Endothelial cell of umbilical vein (primary cell): ENCODE data around the gene CNGA4. TPM values are rescaled to one million over a fixed set of nuclear protein-coding genes. Genes with fewer than 3 reads are reported as not detected.

ENCODE experiments used
- BruUV-seq: library from RNA; stranded (reverse); fragments of 400-500 nt; replicated peaks from 2 replicates; lab custom pipeline; 2021; lab: Mats Ljungman, UMichigan
- CTCF ChIA-PET: fragments of 300-600, 350-600 bp; sonication (Branson Sonifier 250); formaldehyde crosslinking; loops from one replicate; lab custom pipeline; 2021; ENCODE audit warnings: antibody characterized with exemption, inconsistent platforms; lab: Charles Lee
- POLR2A ChIA-PET: fragments of 300-600, 350-600 bp; sonication (Branson Sonifier 250); formaldehyde crosslinking; loops from one replicate; lab custom pipeline; 2021; ENCODE audit warnings: antibody characterized with exemption, inconsistent platforms; lab: Charles Lee
- DNase-seq: peaks from one replicate; pipeline ENCODE4 v3.0.0-alpha.2; 2011; ENCODE audit warnings: low read depth, low spot score
- FAIRE-seq: peaks from 2 replicates; lab custom pipeline; 2011; peaks lifted over from hg19 to GRCh38; lab: Jason Lieb, UNC
- H2AFZ ChIP-seq: 2 replicates; pipeline ENCODE4 v1.6.0; 2012; ENCODE audit warnings: low read depth, low read length, control low read depth, inconsistent platforms
- H3K27ac ChIP-seq: 2 replicates; pipeline ENCODE4 v1.5.1; 2011; ENCODE audit warnings: low read depth, mild to moderate bottlenecking, control low read depth, low read length, moderate library complexity; ENCODE audit not compliant: insufficient read depth
- H3K27me3 ChIP-seq, 2 experiments: 2 replicates each; pipeline versions ENCODE4 v1.6.0 to v1.6.1; 2011; ENCODE audit warnings: low read length in 2 of 2, mixed read lengths in 1 of 2; ENCODE audit not compliant: control insufficient read depth in 2 of 2, insufficient read depth in 2 of 2
- H3K36me3 ChIP-seq, 2 experiments: 2 replicates in 1 of 2; 3 replicates in 1 of 2; pipeline ENCODE4 v1.5.1; 2011; ENCODE audit warnings: low read length in 2 of 2, mild to moderate bottlenecking in 1 of 2, moderate library complexity in 1 of 2; ENCODE audit not compliant: control insufficient read depth in 2 of 2, insufficient read depth in 2 of 2; ENCODE audit errors: extremely low read depth in 1 of 2
- H3K4me1 ChIP-seq: 3 replicates; pipeline ENCODE4 v1.5.1; 2011; ENCODE audit warnings: mild to moderate bottlenecking, low read length; ENCODE audit not compliant: control insufficient read depth, insufficient read depth; ENCODE audit errors: extremely low read depth
- H3K4me2 ChIP-seq: 2 replicates; pipeline ENCODE4 v1.6.1; 2011; ENCODE audit warnings: low read length, control low read depth, mixed read lengths; ENCODE audit not compliant: insufficient read depth
- H3K4me3 ChIP-seq, 3 experiments: fragments of 200-600 bp in 1 of 3; sonication (generic), shearing (Covaris generic) in 1 of 3; replicated peaks in 1 of 3; 2 replicates each; pipeline ENCODE4 v1.5.1; 2011 to 2016; ENCODE audit warnings: control low read depth in 3 of 3, low read length in 3 of 3, mild to moderate bottlenecking in 2 of 3, inconsistent platforms in 1 of 3, low read depth in 1 of 3, moderate library complexity in 1 of 3; ENCODE audit not compliant: insufficient read depth in 1 of 3
- H3K79me2 ChIP-seq: 2 replicates; pipeline ENCODE4 v1.6.0; 2012; ENCODE audit warnings: low read length, inconsistent platforms; ENCODE audit not compliant: control insufficient read depth, insufficient read depth
- H3K9ac ChIP-seq: replicated peaks from 2 replicates; pipeline ENCODE3; 2011; ENCODE audit warnings: low read length, control low read depth; ENCODE audit not compliant: insufficient read depth; ENCODE audit errors: extremely low read depth
- H3K9me1 ChIP-seq: replicated peaks from 3 replicates; pipeline ENCODE4 v1.6.0; 2011; ENCODE audit warnings: mild to moderate bottlenecking, low read length; ENCODE audit not compliant: control insufficient read depth, insufficient read depth; ENCODE audit errors: extremely low read depth
- H3K9me3 ChIP-seq: replicated peaks from 2 replicates; pipeline ENCODE4 v1.5.1; 2012; ENCODE audit warnings: low read length, inconsistent platforms; ENCODE audit not compliant: control insufficient read depth, insufficient read depth
- H4K20me1 ChIP-seq: replicated peaks from 2 replicates; pipeline ENCODE3; 2011; ENCODE audit warnings: mild to moderate bottlenecking, low read length; ENCODE audit not compliant: control insufficient read depth, insufficient read depth; ENCODE audit errors: extremely low read depth
- EZH2 ChIP-seq: IDR thresholded peaks from 2 replicates; pipeline ENCODE4 v1.6.1; 2012; ENCODE audit warnings: borderline replicate concordance, low read depth, mild to moderate bottlenecking, moderate library complexity, low read length, inconsistent platforms; ENCODE audit not compliant: severe bottlenecking
- FOS ChIP-seq: IDR thresholded peaks from 2 replicates; pipeline ENCODE4 v1.6.1; 2011; ENCODE audit warnings: mild to moderate bottlenecking, low read length, moderate library complexity, borderline replicate concordance; ENCODE audit not compliant: insufficient read depth
- GATA2 ChIP-seq: IDR thresholded peaks from 2 replicates; pipeline ENCODE4 v1.7.0; 2011; ENCODE audit warnings: low read depth, mild to moderate bottlenecking, moderate library complexity, mixed read lengths, low read length; ENCODE audit not compliant: insufficient read length, insufficient read depth
- JUN ChIP-seq: IDR thresholded peaks from 2 replicates; pipeline ENCODE4 v1.6.1; 2011; ENCODE audit warnings: borderline replicate concordance, low read depth; ENCODE audit not compliant: insufficient read length, insufficient read depth
- MYC ChIP-seq: IDR thresholded peaks from one replicate; pipeline ENCODE4 v1.6.1; 2011; ENCODE audit warnings: mild to moderate bottlenecking, low read depth, low read length
- POLR2AphosphoS5 ChIP-seq: IDR thresholded peaks from 2 replicates; pipeline ENCODE4 v1.6.1; 2012; ENCODE audit warnings: low read depth, mild to moderate bottlenecking, control low read depth, low read length, moderate library complexity; ENCODE audit not compliant: insufficient read depth
- dilution Hi-C: fragments of 300-500 bp; cut with MboI; formaldehyde crosslinking; loops from one replicate; pipeline ENCODE4 v1.15.0; 2019; ENCODE audit warnings: low sequenced_read_pairs; ENCODE audit not compliant: extremely low pct_ligation_motif_present
- intact Hi-C: fragments of 100-400 bp; cut with micrococcal nuclease; formaldehyde crosslinking; loops from one replicate; pipeline ENCODE4 v1.10.0; 2022
- polyA plus RNA-seq, 4 experiments: library from polyadenylated mRNA; depleted of rRNA in 3 of 4; stranded (reverse) in 3 of 4; unstranded in 1 of 4; fragments of >200 nt; gene quantifications; 2 replicates each; pipeline versions ENCODE4 v1.2.1 to v1.2.3, GENCODE V29; 2011 to 2012; ENCODE audit warnings: missing spikeins in 1 of 4
- total RNA-seq: library from RNA; stranded (reverse); gene quantifications from 2 replicates; pipeline ENCODE4 v1.2.3, GENCODE V29; 2021
- TF ChIP-seq, protein P1 (sequence below): IDR thresholded peaks from 2 replicates; pipeline ENCODE4 v1.6.1; 2011; ENCODE audit not compliant: insufficient read depth, insufficient read length
- TF ChIP-seq, protein P2 (sequence below), 2 donors: IDR thresholded peaks; 1 replicate in 1 of 2; 2 replicates in 1 of 2; pipeline ENCODE4 v1.5.1; 2011; ENCODE audit warnings: low read length in 2 of 2, mild to moderate bottlenecking in 2 of 2, moderate library complexity in 2 of 2, control low read depth in 1 of 2, inconsistent platforms in 1 of 2, low read depth in 1 of 2; ENCODE audit not compliant: insufficient read depth in 1 of 2; ENCODE audit errors: extremely low read depth in 1 of 2

CNGA4 gene
- total and polyA plus RNA-seq, 2 donors (not counting 3 experiments of a cell fraction or from before 2014, with no cell fraction given) = 0.11 TPM; not detected in 1

DNA sequence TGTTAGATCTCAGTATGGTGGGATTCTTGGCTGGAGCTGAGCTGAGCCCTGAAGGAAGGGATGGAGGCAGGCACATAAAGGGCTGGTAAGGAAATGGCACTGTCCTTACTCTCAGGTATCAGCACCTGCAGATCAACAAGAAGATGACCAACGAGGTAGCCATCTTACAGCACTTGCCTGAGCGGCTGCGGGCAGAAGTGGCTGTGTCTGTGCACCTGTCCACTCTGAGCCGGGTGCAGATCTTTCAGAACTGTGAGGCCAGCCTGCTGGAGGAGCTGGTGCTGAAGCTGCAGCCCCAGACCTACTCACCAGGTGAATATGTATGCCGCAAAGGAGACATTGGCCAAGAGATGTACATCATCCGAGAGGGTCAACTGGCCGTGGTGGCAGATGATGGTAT, 2.4 kb downstream of the CNGA4 start:
- H3K36me3 ChIP-seq = no peaks in the 10 kb centered on the region
- TF ChIP-seq EZH2 (no peak), MYC (no peak), FOS (no peak), GATA2 (no peak), JUN (no peak), POLR2AphosphoS5 (no peak)
- TF ChIP-seq, protein P1, sequence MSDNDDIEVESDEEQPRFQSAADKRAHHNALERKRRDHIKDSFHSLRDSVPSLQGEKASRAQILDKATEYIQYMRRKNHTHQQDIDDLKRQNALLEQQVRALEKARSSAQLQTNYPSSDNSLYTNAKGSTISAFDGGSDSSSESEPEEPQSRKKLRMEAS = no peak
- TF ChIP-seq, protein P2, sequence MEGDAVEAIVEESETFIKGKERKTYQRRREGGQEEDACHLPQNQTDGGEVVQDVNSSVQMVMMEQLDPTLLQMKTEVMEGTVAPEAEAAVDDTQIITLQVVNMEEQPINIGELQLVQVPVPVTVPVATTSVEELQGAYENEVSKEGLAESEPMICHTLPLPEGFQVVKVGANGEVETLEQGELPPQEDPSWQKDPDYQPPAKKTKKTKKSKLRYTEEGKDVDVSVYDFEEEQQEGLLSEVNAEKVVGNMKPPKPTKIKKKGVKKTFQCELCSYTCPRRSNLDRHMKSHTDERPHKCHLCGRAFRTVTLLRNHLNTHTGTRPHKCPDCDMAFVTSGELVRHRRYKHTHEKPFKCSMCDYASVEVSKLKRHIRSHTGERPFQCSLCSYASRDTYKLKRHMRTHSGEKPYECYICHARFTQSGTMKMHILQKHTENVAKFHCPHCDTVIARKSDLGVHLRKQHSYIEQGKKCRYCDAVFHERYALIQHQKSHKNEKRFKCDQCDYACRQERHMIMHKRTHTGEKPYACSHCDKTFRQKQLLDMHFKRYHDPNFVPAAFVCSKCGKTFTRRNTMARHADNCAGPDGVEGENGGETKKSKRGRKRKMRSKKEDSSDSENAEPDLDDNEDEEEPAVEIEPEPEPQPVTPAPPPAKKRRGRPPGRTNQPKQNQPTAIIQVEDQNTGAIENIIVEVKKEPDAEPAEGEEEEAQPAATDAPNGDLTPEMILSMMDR (IDR thresholded peaks at IDR 0.05; ENCODE audit: extremely low read depth in 1 of 2, insufficient read depth in 1 of 2, low read depth in 1 of 2, low read length in 2 of 2) = no peak
- ChIA-PET CTCF (interaction anchor here (1.5 to 4.1 kb wide), 2 partner anchors 9 to 10 kb away, joined by 4 to 15 read pairs; no protein-coding TSS in a partner anchor), POLR2A (no interaction called here)
- BruUV-seq = no TSS peak
- H3K9me3 ChIP-seq = no peaks in the 10 kb centered on the region
- dilution Hi-C loops (no loop called here), intact Hi-C loops (no loop called here)
- H3K4me3 ChIP-seq = no peak overlapping the region
- no peak overlapping the region for H2AFZ ChIP-seq
- no peaks in the 10 kb centered on the region for H3K9me1 ChIP-seq
- H4K20me1 ChIP-seq = no peaks in the 10 kb centered on the region
- peaks cover 16 to 19% of the 10 kb centered on the region in 2 experiments for H3K27me3 ChIP-seq
- no peak overlapping the region for H3K27ac ChIP-seq
- DNase-seq (no peak), FAIRE-seq (no peak)
- no peak overlapping the region for H3K4me2 ChIP-seq
- H3K9ac ChIP-seq = no peak overlapping the region
- no peaks in the 10 kb centered on the region for H3K79me2 ChIP-seq
- H3K4me1 ChIP-seq = no peaks in the 10 kb centered on the region
